ENCODE data around the gene OR51T1.
"Not testable (repeated sequence)": the region's sequence is repeated elsewhere in the genome, so short reads cannot be mapped to it uniquely, and the experiment has no call there.

The OR51T1 gene

DNA sequence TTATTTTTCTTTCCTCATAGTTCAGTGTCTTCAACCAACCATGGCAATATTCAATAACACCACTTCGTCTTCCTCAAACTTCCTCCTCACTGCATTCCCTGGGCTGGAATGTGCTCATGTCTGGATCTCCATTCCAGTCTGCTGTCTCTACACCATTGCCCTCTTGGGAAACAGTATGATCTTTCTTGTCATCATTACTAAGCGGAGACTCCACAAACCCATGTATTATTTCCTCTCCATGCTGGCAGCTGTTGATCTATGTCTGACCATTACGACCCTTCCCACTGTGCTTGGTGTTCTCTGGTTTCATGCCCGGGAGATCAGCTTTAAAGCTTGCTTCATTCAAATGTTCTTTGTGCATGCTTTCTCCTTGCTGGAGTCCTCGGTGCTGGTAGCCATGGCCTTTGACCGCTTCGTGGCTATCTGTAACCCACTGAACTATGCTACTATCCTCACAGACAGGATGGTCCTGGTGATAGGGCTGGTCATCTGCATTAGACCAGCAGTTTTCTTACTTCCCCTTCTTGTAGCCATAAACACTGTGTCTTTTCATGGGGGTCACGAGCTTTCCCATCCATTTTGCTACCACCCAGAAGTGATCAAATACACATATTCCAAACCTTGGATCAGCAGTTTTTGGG is at the start of gene OR51T1:
Gene OR51T1 (plus strand): TSS at position 41 of the 641 bp plus-strand sequence. CDS start 0 bp downstream, at position 41.
- DNase-seq (ENCODE audit: low read depth): no peak
- no peak for TF ChIP-seq CTCF (IDR thresholded peaks at IDR 0.05; ENCODE audit: low read depth, low read length, missing control alignments)
- H3K4me3 ChIP-seq (ENCODE audit: low read depth, low read length): no peak within 1 kb of the TSS

DNA sequence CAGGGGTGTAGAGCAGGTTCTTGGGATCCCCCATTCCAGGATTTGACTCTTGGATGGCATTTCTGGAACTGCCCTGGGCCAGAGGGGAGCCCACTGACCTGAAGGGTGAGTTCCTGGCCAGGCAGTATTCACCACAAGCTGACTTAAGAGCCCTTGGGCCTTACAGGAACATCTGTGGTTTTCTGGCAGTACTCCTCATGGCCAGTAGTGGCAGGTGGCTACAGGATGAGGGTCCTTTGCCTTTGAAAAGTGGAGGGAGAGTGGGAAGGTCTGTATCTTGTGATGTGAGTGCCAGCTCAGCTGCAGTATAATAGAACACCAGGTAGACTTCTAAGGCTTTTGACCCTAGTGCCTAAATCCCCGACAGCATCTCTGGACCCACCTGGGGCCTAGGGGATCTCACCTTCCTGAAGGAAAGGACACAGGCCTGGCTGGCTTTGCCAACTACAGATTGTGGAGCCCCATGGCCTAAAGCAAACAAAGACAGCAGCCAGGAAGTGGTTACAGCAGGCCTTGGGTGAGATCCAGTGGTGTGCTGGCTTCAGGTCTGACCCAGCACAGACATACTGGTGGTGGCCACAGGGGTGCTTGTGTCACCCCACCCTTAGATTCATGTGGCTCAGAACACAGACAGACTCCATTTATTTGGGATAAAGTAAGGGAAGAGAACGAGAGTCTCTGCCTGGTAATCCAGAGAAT is 41.7 kb upstream of the OR51T1 start:
- DNase-seq (ENCODE audit: low read depth): no peak
- H3K4me3 ChIP-seq (ENCODE audit: low read depth, low read length): no peak overlapping the region
- peak; percentile 9 for TF ChIP-seq CTCF (IDR thresholded peaks at IDR 0.05; ENCODE audit: low read depth, low read length, missing control alignments)

DNA sequence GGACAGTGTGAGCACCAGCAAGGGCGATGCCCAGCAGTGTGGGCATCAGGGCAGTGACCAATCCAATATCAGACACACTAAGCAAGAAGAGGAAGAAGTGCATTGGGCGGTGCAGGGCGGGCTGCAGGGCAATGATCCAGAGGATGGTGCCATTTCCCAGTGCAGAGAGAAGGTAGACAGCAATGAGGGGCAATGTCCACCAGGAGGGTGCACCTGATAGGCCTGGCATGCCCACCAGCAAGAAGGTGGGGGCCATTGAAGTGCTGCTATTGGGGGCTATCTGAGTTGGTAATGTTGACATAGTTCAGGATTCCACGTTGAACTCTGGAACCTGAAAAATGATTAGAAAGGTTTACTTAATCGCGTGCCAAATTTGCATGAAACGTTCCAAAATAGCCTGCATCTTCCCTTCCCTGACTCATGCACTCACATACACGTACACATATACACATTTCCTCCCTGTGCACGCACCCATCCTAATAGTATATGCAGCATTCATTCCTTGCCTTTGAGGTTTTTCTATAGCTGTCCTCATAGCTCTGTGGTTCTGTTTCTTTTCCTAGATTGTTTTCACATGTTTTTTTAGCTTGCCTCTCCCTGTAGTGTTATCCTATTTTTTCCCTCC is 32.7 kb upstream of the OR51T1 start, which contains the start of gene OR51S1:
Gene OR51S1 (minus strand): TSS at position 301 of the 625 bp plus-strand sequence. CDS start 0 bp downstream, at position 301.
- no peak for TF ChIP-seq CTCF (IDR thresholded peaks at IDR 0.05; ENCODE audit: low read depth, low read length, missing control alignments)
- H3K4me3 ChIP-seq (ENCODE audit: low read depth, low read length): no peak within 1 kb of the TSS
- DNase-seq (ENCODE audit: low read depth): no peak

DNA sequence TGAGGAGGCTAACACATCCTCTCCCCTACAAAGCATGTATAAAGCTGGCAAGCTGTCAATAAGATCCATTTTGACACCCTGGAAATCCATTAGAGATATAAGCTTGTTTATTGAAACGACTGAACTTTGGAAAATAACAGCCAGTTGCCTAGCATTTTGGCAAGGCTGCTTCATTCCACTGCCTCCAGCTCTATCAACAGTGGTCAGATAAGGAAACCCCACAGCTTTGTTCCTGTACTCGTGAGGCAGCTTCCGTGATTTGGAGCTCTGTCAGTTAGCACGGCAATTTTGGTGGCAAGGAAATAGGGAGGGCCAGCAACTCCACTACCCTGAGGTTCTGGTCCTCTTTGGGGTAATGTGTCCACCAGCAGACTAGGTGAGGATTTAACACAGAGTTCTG is 30.7 kb upstream of the OR51T1 start:
- DNase-seq (ENCODE audit: low read depth): no peak
- no peak overlapping the region for H3K4me3 ChIP-seq (ENCODE audit: low read depth, low read length)
- no peak for TF ChIP-seq CTCF (IDR thresholded peaks at IDR 0.05; ENCODE audit: low read depth, low read length, missing control alignments)

GRCh38 chr11:4854286-4854685 is 27.4 kb upstream of the OR51T1 start:
- not testable (repeated sequence) for DNase-seq (ENCODE audit: low read depth); H3K4me3 ChIP-seq (ENCODE audit: low read depth, low read length)

GRCh38 chr11:4862447-4863236 is 19.1 kb upstream of the OR51T1 start:
- DNase-seq (ENCODE audit: low read depth): no peak
- no peak overlapping the region for H3K4me3 ChIP-seq (ENCODE audit: low read depth, low read length)
- no peak for TF ChIP-seq CTCF (IDR thresholded peaks at IDR 0.05; ENCODE audit: low read depth, low read length, missing control alignments)

DNA sequence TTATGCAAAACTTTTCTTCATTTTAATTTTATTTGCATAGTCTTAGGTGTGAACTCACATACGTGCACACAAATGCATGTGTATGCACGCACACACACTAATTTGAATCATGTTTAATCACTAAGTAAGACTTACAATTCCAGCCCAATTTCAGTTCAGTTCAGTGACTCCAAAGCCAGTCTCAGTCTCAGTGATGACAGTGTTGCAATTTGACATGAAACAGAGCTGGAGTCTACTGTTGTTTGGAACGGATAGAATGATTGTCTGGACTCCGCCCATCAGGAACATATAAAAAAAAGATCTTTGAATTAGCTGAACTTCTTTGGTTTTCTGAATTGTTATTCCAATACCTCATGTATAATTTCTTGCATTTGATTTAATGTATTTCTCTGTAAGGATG is 17.8 kb upstream of the OR51T1 start:
- DNase-seq (ENCODE audit: low read depth): no peak
- no peak for TF ChIP-seq CTCF (IDR thresholded peaks at IDR 0.05; ENCODE audit: low read depth, low read length, missing control alignments)
- no peak overlapping the region for H3K4me3 ChIP-seq (ENCODE audit: low read depth, low read length)
